HG02852 (cell line): ENCODE results near the gene TMEM107.
"Not testable (repeated sequence)": the region's sequence is repeated elsewhere in the genome, so short reads cannot be mapped to it uniquely, and the experiment has no call there.

Experiments
- ATAC-seq: cut with Tn5 transposase; IDR thresholded peaks from one replicate; pipeline ENCODE4 v1.9.1; 2021; ENCODE audit warnings: mild to moderate bottlenecking, moderate library complexity; ENCODE audit not compliant: unreplicated experiment

Gene TMEM107

DNA sequence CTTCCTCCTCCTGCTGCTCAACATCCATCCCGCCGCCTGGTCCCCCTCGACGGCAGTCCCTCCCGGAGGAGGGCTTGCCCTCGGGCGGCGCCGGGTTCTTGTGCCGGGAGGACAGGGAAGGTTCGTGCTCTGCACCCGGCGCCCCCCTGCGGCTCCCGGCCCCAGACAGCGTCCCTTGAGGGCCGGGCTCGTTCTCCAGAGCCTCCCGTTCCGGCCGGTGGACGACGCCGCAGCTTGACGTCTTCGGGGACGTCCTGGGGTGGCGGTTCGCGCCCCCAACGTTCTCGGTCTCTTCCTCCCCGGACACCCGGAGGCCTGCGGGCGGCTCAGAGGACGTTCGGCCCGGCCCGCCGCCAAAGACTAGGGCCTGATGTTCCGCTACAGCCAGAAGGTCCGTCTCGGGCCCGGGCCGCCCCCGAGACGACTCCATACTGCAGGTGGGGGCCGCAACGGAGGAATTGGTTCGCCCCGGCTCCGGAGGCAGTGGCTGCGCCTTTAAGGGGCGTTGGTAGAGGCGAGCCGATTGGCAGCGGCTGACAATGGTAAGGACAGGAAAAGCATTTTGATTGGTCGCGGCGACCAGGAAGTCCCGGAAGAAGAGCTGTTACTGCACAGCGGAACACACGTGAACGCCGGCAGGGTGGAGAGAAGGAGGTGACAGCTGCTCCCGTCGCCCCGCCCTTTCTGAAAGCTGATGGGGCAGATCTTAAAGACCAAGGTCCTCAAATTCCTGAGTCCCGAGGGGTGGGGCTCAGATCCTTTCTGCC is 13.7 kb upstream of the TMEM107 start, which contains the start of gene BORCS6:
Gene BORCS6 (minus strand): TSS at position 470 of the 767 bp plus-strand sequence. CDS start 40 bp downstream, at position 430.
- peak; percentile 49 for ATAC-seq

DNA sequence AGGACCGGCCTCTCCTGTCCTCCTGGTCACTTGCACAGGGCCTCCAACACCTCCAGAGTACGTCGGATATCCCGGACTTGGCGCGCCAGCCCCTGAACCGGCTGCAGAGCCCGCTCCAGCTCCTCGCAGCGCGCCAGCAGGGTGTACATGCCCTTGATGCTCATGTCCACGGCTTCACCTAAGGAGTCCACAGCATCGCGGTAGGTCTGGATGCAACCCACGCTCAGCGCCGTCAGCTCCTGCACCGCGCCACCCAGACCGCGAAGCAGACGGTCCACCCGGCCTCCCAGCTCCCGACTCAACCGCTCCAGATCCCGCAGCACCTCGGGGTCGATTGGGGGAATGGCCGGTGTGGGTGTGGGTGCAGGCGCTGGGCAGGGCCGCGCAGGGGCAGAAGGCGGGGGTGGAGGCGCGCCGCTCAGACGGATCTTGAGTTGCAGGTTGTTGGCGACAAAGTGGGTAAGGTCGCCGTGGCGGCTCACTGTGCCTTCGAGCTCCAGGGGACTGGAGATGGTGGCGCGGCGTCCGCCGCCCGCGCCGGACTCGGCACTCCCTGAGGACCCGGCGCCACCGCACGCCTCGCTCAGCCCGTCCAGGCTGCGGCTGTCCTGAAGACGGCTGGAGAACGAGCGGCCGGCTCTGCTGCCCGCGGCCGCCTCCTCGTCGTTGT is 13.0 kb upstream of the TMEM107 start:
- no peak for ATAC-seq

GRCh38 chr17:8188263-8188839 is 12.2 kb upstream of the TMEM107 start:
- ATAC-seq = no peak

- peak; percentile 16 for ATAC-seq
Observed at GRCh38 chr17:8187517-8188262, 11.5 kb upstream of the TMEM107 start.

- peak; percentile 22 for ATAC-seq
Observed at GRCh38 chr17:8186787-8187516, 10.8 kb upstream of the TMEM107 start.

GRCh38 chr17:8186446-8186786 is 10.2 kb upstream of the TMEM107 start:
- ATAC-seq = peak; percentile 0

- ATAC-seq = no peak
Observed at GRCh38 chr17:8185582-8186445, 9.6 kb upstream of the TMEM107 start.

DNA sequence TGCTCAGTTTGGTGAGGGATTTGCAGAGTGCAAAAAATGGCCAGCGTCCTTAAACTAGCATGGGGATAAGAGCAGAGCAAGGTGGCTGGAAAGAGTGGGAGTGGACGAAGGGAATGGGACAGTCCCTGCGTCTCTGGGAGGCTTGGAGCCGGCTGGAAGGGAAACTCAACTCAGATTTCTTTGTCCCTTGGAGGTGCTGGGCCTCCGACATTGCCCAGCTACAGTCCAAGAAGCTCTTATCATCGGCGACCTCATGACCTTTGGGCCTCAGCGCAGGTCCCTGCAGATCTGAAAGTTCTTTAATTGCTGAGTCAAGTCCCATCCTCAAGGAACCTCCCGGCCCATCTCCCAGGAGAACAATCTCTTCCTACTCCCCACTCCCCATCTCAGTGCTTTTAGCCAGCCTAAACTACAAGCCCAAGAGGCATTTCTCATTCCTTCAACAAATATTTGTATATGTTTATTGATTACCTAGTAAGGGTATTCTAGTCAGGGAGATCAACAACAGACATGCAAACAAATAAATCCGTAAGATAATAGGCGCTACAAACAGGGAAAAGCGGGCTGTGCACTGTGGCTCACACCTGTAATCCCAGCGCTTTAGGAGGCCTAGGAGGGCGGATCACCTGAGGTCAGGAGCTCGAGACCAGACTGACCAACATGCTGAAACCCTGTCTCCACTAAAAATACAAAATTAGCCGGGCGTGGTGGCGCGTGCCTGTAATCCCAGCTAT is 985 bp upstream of the TMEM107 start:
- ATAC-seq = no peak

- ATAC-seq = no peak
Observed at GRCh38 chr17:8175795-8176196, 384 bp downstream of the TMEM107 start.

GRCh38 chr17:8173871-8174322 is 2.3 kb downstream of the TMEM107 start:
- no peak for ATAC-seq

GRCh38 chr17:8173056-8173870 is 2.9 kb downstream of the TMEM107 start:
- peak; percentile 68 for ATAC-seq

DNA sequence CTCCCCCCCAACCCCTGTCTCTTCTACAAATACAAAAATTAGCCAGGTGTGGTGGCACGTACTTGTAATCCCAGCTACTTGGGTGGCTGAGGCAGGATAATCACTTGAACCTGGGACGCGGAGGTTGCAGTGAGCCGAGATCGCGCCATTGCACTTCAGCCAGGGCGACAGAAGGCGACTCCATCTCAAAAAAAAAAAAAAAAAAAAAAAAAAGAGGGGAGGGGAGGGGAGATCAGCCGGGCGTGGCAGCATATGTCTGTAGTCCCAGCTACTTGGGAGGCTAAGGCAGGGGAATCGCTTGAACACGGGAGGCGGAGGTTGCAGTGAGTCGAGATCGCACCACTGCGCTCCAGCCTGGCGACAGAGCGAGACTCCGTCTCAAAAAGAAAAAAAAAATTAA is 6.0 kb downstream of the TMEM107 start:
- not testable (repeated sequence) for ATAC-seq

GRCh38 chr17:8167526-8167925 is 8.7 kb downstream of the TMEM107 start:
- no peak for ATAC-seq

GRCh38 chr17:8166731-8167130 is 9.4 kb downstream of the TMEM107 start:
- ATAC-seq = no peak

DNA sequence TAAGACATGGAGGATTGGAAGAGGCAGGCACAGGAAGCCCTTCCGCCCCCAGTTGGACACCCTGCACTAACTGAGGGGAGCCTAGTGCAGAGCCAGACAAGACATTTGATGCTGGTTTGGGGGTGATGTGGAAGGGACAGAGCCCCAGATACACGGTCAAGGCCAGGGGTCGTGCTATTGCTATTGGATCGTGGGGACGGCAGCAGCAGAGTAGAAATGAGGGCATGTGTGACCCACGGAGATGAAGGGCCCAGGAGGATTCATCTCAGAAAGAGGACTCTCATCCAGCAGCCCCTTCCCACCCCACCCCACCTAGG is 11.4 kb downstream of the TMEM107 start:
- ATAC-seq = no peak

- no peak for ATAC-seq
Observed at GRCh38 chr17:8163978-8164814, 12.0 kb downstream of the TMEM107 start.
